Measurements from ENCODE around the gene CGB3.
"Not testable (repeated sequence)": the region's sequence is repeated elsewhere in the genome, so short reads cannot be mapped to it uniquely, and the experiment has no call there.

CGB3 gene

GRCh38 chr19:49024233-49024632 is at the start of gene CGB3:
CGB3 (minus strand) TSS chr19:49024333; CDS start chr19:49023971, 362 bp downstream.
- H3K9ac ChIP-seq (ENCODE audit: low read depth, low read length); H3K9me3 ChIP-seq (ENCODE audit: control insufficient read depth, insufficient read depth, low read length); H3K36me3 ChIP-seq (ENCODE audit: insufficient read depth, low read length): not testable (repeated sequence)
- H3K4me1 ChIP-seq (ENCODE audit: insufficient read depth, low read length): peaks cover 12% of the 10 kb centered on the region; the same call in 1 of the 2 replicates

DNA sequence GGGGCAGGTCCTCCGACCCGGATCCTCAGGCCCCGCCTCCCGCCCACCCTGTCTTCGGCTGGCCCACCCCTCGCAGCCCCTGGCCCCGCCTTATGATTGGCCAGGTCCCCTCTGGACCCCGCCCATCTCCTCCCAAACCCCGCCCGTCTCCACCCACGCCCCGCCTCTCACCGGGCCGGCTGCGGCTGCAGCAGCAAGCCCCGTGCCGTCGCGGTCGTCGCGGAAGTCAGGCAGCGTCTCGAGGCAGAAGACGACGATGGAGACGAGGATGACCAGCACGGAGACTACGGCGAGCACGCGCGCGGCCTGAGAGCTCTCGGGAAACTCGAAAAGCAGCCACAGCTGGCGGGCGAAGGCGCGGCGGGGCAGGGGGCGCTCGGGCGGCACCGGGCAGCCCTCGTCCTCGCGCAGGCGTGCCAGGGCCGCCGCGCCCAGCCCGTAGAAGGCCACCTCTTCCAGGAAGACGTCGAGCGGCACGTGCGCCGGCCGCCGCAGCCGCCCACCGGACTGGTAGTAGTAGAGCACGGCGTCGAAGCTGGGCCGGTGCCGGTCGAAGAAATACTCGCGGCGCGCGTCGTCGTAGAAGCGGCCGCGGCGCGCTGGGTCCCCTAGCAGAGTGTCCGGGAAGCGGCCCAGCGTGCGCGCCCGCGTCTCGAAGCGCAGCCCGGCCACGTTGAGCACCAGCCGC is 47.9 kb upstream of the CGB3 start:
- H3K9me3 ChIP-seq (ENCODE audit: control insufficient read depth, insufficient read depth, low read length): no peaks in the 10 kb centered on the region
- H3K4me1 ChIP-seq (ENCODE audit: insufficient read depth, low read length): no peaks in the 10 kb centered on the region; the same call in 1 of the 2 replicates
- peak overlapping the region; percentile 36 for H3K9ac ChIP-seq (ENCODE audit: low read depth, low read length)
- H3K36me3 ChIP-seq (ENCODE audit: insufficient read depth, low read length): no peaks in the 10 kb centered on the region

GRCh38 chr19:49070416-49070815 is 46.3 kb upstream of the CGB3 start:
- no peaks in the 10 kb centered on the region for H3K9me3 ChIP-seq (ENCODE audit: control insufficient read depth, insufficient read depth, low read length)
- peaks cover 6% of the 10 kb centered on the region; the same call in 1 of the 2 replicates for H3K4me1 ChIP-seq (ENCODE audit: insufficient read depth, low read length)
- H3K36me3 ChIP-seq (ENCODE audit: insufficient read depth, low read length): no peaks in the 10 kb centered on the region
- no peak overlapping the region for H3K9ac ChIP-seq (ENCODE audit: low read depth, low read length)

DNA sequence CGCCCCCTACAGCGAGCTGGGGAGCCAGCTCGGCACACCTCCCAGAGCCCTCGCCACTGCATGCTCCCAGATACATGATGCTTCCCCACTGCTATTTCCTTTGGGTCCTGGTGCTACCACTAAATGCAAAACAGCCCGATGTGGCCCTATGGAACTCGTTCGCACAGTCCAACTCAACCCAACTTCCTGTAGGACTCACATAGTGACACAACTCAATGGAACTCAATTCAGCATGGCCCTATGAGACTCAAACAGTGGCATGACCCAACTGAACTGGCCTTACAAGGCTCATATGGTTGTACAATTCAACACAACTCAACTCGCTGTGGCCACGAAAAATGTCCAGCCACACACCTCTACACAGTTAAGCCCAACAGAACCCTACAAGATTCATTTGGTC is 44.9 kb upstream of the CGB3 start:
- no peaks in the 10 kb centered on the region for H3K36me3 ChIP-seq (ENCODE audit: insufficient read depth, low read length)
- H3K9ac ChIP-seq (ENCODE audit: low read depth, low read length): no peak overlapping the region
- H3K4me1 ChIP-seq (ENCODE audit: insufficient read depth, low read length): peaks cover 8% of the 10 kb centered on the region; the same call in 1 of the 2 replicates
- H3K9me3 ChIP-seq (ENCODE audit: control insufficient read depth, insufficient read depth, low read length): no peaks in the 10 kb centered on the region

DNA sequence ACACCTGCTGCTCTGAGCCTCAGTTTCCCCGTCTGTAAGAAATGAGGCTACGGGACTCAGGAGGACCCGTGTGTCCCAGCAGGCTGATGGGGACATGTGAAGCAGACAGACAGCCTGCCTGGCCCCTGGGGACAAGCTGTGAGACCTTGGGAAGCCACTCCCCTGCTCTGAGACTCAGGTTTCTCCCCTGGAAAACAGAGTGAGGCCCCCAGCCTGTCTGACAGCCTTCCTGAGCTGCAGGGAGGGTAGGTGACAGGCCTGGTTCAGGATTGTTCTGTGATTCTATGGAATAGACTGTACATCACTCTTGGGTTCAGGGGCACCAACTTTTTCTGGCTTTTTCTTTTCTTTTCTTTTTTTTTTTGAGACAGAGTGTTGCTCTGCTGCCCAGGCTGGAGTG is 43.4 kb upstream of the CGB3 start:
- H3K9ac ChIP-seq (ENCODE audit: low read depth, low read length): no peak overlapping the region
- H3K9me3 ChIP-seq (ENCODE audit: control insufficient read depth, insufficient read depth, low read length): no peaks in the 10 kb centered on the region
- no peaks in the 10 kb centered on the region for H3K36me3 ChIP-seq (ENCODE audit: insufficient read depth, low read length)
- peaks cover 15% of the 10 kb centered on the region; the same call in 1 of the 2 replicates for H3K4me1 ChIP-seq (ENCODE audit: insufficient read depth, low read length)

GRCh38 chr19:49065905-49066512 is 41.9 kb upstream of the CGB3 start:
- H3K9ac ChIP-seq (ENCODE audit: low read depth, low read length): peak overlapping the region; percentile 11; the same call in 1 of the 2 replicates
- H3K4me1 ChIP-seq (ENCODE audit: insufficient read depth, low read length): peaks cover 15% of the 10 kb centered on the region; the same call in 1 of the 2 replicates
- no peaks in the 10 kb centered on the region for H3K36me3 ChIP-seq (ENCODE audit: insufficient read depth, low read length)
- no peaks in the 10 kb centered on the region for H3K9me3 ChIP-seq (ENCODE audit: control insufficient read depth, insufficient read depth, low read length)

- Histone ChIP-seq H3K4me1 (ENCODE audit: insufficient read depth, low read length) (peaks cover 15% of the 10 kb centered on the region; the same call in 1 of the 2 replicates), H3K9me3 (ENCODE audit: control insufficient read depth, insufficient read depth, low read length) (no peaks in the 10 kb centered on the region), H3K36me3 (ENCODE audit: insufficient read depth, low read length) (no peaks in the 10 kb centered on the region), H3K9ac (ENCODE audit: low read depth, low read length) (peak within 1 kb of the TSS; percentile 35; the same call in 1 of the 2 replicates)
Measured at GRCh38 chr19:49064768-49065611, 40.9 kb upstream of the CGB3 start, which contains the start of gene NTF4. NTF4 (minus strand) TSS chr19:49064818; CDS start chr19:49061997, 2,821 bp downstream.

DNA sequence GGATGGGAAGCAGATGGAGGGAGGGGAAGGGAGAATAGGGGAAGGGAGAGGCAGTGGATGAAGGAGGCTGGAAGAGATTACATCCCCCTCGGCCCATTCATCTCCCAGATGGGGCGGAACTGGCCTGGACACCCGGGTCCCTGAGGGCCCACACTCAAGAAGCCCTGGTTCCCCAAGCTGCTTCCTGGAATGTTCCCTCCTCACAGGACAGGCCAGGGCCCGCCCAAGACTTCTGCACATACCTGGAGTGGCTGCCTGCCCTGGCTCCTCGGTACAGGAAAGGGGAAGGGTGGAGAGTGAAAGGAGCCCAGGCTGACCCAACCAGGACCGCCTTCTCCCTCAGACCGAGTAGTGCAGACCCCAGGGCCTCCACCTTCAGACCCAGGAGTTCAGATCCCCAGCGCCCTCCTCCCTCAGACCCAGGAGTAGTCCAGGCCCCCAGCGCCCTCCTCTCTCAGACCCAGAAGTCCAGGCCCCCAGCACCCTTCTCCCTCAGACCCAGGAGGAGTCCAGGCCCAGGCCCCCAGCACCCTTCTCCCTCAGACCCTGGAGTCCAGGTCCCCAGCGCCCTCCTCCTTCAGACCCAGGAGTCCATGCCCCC is 40.0 kb upstream of the CGB3 start:
- H3K36me3 ChIP-seq (ENCODE audit: insufficient read depth, low read length): no peaks in the 10 kb centered on the region
- peaks cover 15% of the 10 kb centered on the region; the same call in 1 of the 2 replicates for H3K4me1 ChIP-seq (ENCODE audit: insufficient read depth, low read length)
- no peaks in the 10 kb centered on the region for H3K9me3 ChIP-seq (ENCODE audit: control insufficient read depth, insufficient read depth, low read length)
- H3K9ac ChIP-seq (ENCODE audit: low read depth, low read length): peak overlapping the region; percentile 35; the same call in 1 of the 2 replicates

GRCh38 chr19:49061445-49061844 is 37.3 kb upstream of the CGB3 start:
- Histone ChIP-seq H3K36me3 (ENCODE audit: insufficient read depth, low read length) (no peaks in the 10 kb centered on the region), H3K4me1 (ENCODE audit: insufficient read depth, low read length) (peaks cover 15% of the 10 kb centered on the region; the same call in 1 of the 2 replicates), H3K9me3 (ENCODE audit: control insufficient read depth, insufficient read depth, low read length) (no peaks in the 10 kb centered on the region), H3K9ac (ENCODE audit: low read depth, low read length) (no peak overlapping the region)

GRCh38 chr19:49061000-49061399 is 36.9 kb upstream of the CGB3 start:
- no peaks in the 10 kb centered on the region for H3K9me3 ChIP-seq (ENCODE audit: control insufficient read depth, insufficient read depth, low read length)
- no peaks in the 10 kb centered on the region for H3K36me3 ChIP-seq (ENCODE audit: insufficient read depth, low read length)
- H3K4me1 ChIP-seq (ENCODE audit: insufficient read depth, low read length): peaks cover 10% of the 10 kb centered on the region; the same call in 1 of the 2 replicates
- no peak overlapping the region for H3K9ac ChIP-seq (ENCODE audit: low read depth, low read length)

DNA sequence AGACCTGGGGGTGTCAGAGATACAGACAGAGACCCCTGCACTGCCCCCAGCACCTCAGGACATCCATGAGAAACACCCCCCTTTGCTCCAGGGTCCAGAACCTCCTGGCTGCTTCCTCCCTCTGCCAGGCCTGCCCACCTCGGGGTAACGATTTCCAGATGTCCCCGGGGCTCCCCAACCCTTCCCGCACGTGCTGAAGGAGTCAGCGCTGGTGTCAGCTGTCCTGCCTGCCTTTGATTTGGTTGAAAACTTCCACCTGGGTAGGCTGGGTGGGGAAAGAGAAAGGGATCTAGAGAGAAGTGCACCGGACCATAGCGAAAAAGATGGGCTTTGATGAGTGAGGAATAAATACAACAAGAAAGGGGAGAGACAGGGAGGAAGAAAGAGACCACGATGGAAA is 34.9 kb upstream of the CGB3 start:
- no peaks in the 10 kb centered on the region for H3K36me3 ChIP-seq (ENCODE audit: insufficient read depth, low read length)
- H3K9me3 ChIP-seq (ENCODE audit: control insufficient read depth, insufficient read depth, low read length): no peaks in the 10 kb centered on the region
- no peak overlapping the region for H3K9ac ChIP-seq (ENCODE audit: low read depth, low read length)
- H3K4me1 ChIP-seq (ENCODE audit: insufficient read depth, low read length): peaks cover 7% of the 10 kb centered on the region; the same call in 1 of the 2 replicates

DNA sequence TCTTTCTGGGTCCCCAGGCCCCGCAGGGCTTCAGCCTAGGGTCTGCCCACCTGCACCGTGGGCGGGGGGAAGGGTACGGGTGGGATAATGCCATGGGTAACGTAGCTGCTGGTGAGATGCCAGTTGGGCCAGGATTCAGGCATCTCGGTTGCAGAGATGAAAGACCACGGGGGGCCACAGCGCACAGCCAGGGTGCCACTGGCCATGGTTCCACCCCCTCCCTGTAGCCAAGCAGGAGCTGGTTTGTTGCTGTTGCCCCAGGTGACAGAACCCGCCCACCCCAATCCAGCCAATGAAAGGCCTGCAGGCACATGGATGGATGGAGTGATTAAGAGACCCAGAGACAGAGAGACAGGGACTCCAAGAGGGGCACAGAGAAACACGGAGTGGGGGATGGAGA is 34.4 kb upstream of the CGB3 start:
- peaks cover 2% of the 10 kb centered on the region; the same call in 1 of the 2 replicates for H3K4me1 ChIP-seq (ENCODE audit: insufficient read depth, low read length)
- no peak overlapping the region; the same call in 1 of the 2 replicates for H3K9ac ChIP-seq (ENCODE audit: low read depth, low read length)
- H3K9me3 ChIP-seq (ENCODE audit: control insufficient read depth, insufficient read depth, low read length): no peaks in the 10 kb centered on the region
- H3K36me3 ChIP-seq (ENCODE audit: insufficient read depth, low read length): no peaks in the 10 kb centered on the region

- H3K9ac ChIP-seq (ENCODE audit: low read depth, low read length): peak within 1 kb of the TSS; percentile 78; the same call in 1 of the 2 replicates
- H3K4me1 ChIP-seq (ENCODE audit: insufficient read depth, low read length): no peaks in the 10 kb centered on the region
- H3K36me3 ChIP-seq (ENCODE audit: insufficient read depth, low read length): no peaks in the 10 kb centered on the region
- H3K9me3 ChIP-seq (ENCODE audit: control insufficient read depth, insufficient read depth, low read length): no peaks in the 10 kb centered on the region
Measured at GRCh38 chr19:49057636-49058234, 33.6 kb upstream of the CGB3 start, which contains the start of gene CGB7. CGB7 (minus strand) TSS chr19:49057749; CDS start chr19:49055375, 2,374 bp downstream.

Measured in ES-I3 (cell line).